ENCODE measurements around the gene KRTCAP2.

The KRTCAP2 gene

DNA sequence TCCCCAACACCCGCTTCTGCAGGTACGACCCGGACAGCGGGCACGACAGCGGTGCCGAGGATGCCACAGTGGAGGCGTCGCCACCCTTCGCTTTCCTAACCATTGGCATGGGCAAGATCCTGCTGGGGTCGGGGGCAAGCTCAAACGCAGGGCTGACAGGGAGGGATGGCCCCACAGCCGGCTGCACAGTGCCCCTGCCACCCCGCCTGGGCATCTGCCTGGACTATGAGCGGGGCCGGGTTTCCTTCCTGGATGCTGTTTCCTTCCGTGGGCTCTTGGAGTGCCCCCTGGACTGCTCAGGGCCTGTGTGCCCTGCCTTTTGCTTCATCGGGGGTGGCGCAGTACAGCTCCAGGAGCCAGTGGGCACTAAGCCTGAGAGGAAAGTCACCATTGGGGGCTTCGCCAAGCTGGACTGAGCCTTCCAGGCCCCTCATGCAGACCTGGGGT is 10.7 kb upstream of the KRTCAP2 start:
- DNase-seq (ENCODE audit: low read depth): no peak

GRCh38 chr1:155182052-155182550 is 9.0 kb upstream of the KRTCAP2 start:
- no peak for DNase-seq (ENCODE audit: low read depth)

- DNase-seq (ENCODE audit: low read depth): no peak
These were observed 8.4 kb upstream of the KRTCAP2 start for GRCh38 chr1:155181371-155182051.

DNA sequence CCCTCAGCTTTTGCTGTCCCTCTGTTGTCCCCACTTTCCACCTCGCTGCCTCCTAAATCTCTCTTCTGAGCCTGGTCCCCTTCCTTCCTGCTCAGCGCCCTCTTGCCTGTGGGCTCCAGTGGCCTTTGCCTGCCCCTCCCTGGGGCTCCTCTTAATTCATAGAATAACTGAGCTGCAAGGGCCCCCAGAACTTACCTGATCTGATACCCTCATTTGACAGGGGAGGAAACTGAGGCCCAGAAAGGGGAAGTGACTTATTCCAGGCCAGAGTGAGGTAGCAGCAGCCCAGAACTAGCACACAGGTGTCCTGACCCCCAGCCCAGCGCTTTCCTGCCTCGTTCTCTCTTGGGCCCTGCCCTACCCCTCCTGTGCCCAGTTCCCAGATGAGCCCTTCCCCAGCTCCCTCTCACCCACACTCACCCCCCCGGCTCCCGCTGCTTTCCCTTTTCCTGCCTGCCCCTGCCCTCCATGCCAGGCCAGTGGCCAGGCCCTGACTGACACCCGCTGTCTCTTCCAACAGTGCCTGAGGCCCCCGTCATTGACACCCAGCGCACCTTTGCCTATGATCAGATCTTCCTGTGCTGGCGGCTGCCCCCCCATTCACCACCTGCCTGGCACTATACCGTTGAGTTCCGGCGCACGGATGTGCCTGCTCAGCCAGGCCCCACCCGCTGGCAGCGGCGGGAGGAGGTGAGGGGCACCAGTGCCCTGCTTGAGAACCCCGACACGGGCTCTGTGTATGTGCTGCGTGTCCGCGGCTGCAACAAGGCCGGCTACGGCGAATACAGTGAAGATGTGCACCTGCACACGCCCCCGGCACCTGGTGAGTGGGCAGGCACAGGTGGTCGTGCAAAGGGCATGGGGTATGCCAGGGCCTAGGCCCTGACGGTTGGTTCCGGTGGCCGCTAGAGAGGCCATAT is 6.3 kb upstream of the KRTCAP2 start:
- DNase-seq (ENCODE audit: low read depth): no peak

- DNase-seq (ENCODE audit: low read depth): no peak
These were observed 5.5 kb upstream of the KRTCAP2 start for GRCh38 chr1:155178441-155179111.

DNA sequence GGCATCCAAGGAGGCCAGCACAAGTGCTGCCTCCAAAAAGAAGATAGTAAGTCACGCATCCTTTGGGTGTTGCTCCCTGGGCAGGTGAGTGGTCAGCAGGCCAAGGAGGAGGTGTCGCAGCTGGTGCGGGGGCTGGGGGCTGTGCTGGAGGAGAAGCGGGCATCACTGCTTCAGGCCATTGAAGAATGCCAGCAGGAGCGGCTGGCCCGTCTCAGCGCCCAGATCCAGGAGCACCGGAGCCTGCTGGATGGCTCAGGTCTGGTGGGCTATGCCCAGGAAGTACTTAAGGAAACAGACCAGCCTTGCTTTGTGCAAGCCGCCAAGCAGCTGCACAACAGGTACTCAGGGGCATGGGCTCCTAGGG is 4.8 kb upstream of the KRTCAP2 start:
- DNase-seq (ENCODE audit: low read depth): no peak

DNA sequence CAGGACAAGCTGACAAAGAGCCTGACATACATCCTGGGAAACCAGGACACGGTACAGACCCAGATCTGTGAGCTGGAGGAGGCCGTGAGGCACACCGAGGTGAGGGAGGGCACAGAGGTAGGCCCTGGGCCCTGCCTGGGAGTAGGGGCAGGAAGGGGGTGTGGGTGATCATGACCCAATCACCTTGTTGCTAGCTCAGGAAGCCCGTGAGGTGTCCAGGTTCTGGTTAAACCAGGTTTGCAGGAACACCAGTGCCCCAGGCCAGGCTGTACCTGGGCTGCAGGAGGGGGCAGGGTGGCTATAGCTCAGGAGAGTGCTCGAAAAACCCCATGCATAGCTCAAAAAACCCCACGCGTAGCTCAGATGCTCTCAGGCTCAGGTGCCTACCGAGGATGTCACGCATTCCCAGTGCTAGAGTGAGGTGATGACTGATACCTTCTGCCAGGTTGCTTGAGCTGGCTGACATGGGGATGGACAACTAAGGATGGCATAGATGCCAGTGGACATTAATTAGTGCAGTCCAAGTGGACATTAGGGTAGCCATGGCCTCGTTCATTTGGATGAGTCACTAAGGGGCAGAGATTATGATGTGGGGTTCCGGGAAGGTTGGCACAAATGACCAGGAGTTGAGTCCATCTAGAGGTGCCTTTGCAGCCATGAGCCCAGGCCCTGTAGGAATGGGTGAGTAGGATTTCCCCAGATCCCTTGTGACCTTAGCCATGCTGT is 4.3 kb upstream of the KRTCAP2 start:
- DNase-seq (ENCODE audit: low read depth): no peak

DNA sequence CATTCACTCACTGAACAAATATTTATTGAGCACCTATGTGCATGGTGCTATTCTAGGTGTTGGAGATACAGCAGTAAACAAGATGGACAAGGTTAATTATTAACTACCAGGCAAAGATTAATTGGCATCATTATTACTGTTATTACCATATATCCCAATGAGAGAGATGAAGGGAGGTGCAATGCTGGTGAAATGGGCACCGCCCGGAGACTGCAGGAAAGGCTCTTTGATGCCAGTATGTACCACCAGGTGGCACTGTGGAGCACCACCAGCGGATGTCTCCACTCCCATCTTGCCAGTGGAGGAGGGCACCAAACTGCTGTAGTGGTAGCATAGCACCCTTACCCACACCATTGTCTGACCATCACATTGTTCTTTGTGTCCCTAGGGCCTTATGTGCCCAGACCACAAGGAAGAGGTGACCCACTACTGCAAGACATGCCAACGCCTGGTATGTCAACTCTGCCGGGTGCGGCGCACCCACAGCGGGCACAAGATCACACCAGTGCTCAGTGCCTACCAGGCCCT is 3.5 kb upstream of the KRTCAP2 start:
- peak; percentile 87 for DNase-seq (ENCODE audit: low read depth)

GRCh38 chr1:155175927-155176371 is 2.8 kb upstream of the KRTCAP2 start:
- DNase-seq (ENCODE audit: low read depth): no peak

DNA sequence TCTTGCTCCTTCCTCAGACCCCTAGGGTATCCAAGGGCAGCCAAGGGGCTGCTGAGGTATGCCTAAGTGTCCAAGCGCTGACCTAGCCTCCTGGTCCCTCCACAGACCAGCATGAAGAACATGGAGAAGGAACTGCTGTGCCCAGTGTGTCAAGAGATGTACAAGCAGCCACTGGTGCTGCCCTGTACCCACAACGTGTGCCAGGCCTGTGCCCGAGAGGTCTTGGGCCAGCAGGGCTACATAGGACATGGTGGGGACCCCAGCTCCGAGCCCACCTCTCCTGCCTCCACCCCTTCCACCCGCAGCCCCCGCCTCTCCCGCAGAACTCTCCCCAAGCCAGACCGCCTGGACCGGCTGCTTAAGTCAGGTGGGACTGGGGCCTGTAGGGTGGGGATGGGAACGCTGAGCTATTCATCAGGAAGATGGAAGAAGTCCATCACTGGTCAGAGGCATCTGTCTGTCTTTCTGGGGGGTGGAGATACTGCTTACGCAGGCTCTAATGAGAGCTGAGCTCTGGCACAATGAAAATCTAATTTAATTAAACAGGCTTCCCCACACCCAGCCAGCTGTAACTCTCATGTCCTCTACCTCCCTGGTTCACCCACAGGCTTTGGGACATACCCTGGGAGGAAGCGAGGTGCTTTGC is 2.3 kb upstream of the KRTCAP2 start:
- no peak for DNase-seq (ENCODE audit: low read depth)

DNA sequence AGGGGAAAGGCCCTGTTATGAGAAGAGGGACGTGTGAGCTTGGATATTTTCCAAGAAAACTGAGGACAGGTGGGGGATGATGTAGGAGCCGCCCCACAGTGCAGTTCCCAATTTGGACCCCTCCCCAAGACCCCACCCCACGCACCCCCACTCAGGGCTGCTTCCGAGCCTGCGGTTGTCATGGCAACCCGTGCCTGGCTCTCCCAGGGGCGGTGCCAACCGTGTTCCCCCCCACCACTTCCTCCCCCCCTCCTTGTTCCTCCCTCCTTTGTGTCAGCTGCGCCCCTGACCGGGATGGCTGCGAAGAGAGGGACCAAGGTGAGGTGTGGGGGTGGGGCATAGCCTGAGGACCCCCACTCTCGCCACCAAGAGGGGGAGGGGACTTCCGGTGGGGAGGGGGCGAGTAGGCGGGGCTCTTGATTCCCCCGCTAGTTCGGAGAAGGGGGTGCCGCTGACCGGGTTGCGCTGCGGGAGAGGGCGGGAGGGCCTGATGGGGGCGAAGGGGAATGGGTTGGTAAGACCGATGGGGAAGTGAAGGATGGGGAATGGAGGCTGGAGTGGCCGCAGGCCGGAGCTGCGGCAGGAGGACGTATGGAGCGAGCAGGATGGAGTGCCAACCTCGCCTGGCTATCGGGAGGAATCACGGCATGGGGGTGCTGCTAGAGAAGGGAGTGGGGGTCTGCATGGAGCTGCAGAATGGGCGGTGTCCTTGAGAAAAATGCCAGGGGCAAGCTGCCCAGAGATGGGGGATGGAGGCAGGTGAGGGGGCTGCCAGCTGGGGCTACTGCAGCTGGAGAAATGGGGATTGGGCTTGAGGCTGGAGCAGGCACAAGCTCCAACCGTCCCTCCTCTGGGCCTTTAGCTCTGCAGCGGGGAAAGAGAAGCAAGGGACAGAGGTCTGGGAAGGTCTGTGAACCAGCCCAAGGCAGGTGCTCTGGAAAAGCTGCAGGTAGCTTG is 1.5 kb upstream of the KRTCAP2 start:
- DNase-seq (ENCODE audit: low read depth): no peak

DNA sequence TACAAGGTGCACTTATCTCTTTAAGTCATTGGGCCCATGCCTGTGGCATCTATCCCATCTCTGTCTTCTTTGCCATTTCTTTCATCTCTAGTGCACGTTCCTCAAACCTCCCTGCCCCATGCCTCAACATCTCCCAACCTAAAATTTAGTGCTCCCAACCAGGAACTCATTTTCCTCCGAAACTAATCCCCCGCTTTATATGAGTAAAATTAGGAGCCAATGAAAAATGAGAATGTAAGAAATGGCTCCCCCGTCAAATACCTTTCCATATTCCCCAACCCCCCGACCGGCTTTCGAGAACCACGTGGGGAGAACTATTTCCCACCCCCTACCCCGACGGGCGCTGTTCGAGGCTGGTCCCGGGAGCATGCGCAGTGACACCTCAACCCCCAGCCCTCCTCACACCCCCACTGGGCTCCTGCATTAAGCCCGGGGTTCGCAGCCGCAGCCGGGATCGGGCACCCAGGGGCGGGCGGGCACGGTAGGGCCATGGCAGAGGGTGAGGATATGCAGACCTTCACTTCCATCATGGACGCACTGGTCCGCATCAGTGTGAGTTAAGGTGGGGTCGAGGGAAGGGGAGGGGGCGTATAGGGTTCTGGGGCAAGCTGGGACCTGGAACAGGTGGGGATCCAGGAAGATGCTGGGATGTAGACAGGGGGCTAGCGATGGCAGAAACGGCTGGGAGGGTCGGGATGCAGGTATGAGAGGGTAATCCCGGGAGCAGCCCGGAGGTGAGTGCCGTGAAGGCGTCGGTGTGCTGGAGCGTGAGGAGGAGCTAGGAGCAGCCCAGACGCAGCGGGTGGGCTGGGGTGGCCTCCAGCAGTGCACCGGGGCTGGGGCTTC is 597 bp upstream of the KRTCAP2 start, which contains the start of gene TRIM46:
TSS of gene TRIM46 (plus strand) at position 372 of the 846 bp plus-strand sequence. CDS start at position 490, 118 bp downstream.
- no peak for DNase-seq (ENCODE audit: low read depth)

DNA sequence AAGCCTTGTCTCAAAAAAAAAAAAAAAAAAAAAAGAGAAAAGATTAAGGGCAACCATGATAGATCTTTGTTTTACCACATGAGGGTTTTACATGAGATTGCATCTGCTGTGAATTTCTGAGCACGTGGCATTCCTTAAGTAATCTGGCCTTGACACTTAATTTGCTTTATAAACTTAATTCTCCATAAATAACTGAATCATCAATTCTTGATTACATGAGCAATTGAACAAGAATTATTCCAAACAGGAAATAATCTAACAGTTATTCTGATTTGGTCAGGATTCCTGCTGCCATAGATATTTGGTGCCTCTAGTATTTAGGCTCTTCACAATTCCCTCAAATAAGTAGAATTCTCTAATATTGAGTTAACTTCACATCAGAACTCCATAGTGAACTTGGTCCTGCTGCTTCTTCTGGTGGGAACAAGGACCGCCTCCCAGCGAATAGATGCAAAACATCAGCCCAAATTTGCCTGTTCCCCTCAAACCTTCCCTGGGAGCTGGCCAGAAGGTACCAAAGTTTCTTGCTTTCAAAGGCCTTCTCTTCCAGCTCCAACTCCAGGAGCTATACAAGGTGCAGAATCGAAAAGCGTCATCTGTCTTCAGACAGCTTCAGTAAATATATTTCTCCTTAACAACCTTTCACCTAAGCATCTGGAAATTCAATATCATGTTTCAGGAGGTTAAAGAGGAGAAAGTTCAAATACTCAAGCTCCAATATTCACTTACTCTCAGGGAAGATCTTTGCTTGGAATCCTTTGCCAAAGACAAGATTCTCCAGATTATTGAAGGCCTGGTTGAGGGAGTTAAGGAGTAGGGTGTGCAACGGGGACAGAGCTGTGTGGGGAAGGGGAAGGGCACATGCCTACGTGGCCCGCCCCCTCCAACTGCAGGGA is 1.0 kb downstream of the KRTCAP2 start:
- DNase-seq (ENCODE audit: low read depth): no peak

GRCh38 chr1:155170806-155171205 is 2.3 kb downstream of the KRTCAP2 start:
- DNase-seq (ENCODE audit: low read depth): no peak

GRCh38 chr1:155170101-155170785 is 2.9 kb downstream of the KRTCAP2 start:
- no peak for DNase-seq (ENCODE audit: low read depth)

- DNase-seq (ENCODE audit: low read depth): no peak
These were observed 3.6 kb downstream of the KRTCAP2 start for GRCh38 chr1:155169541-155169940.

All from stimulated activated CD8-positive, alpha-beta memory T cell treated with anti-CD3 and anti-CD28 coated beads, Interleukin-15, amount 100 ng/mL, for 1 hour (primary cell).